ENCODE measurements around the gene ACLY.

Gene ACLY

DNA sequence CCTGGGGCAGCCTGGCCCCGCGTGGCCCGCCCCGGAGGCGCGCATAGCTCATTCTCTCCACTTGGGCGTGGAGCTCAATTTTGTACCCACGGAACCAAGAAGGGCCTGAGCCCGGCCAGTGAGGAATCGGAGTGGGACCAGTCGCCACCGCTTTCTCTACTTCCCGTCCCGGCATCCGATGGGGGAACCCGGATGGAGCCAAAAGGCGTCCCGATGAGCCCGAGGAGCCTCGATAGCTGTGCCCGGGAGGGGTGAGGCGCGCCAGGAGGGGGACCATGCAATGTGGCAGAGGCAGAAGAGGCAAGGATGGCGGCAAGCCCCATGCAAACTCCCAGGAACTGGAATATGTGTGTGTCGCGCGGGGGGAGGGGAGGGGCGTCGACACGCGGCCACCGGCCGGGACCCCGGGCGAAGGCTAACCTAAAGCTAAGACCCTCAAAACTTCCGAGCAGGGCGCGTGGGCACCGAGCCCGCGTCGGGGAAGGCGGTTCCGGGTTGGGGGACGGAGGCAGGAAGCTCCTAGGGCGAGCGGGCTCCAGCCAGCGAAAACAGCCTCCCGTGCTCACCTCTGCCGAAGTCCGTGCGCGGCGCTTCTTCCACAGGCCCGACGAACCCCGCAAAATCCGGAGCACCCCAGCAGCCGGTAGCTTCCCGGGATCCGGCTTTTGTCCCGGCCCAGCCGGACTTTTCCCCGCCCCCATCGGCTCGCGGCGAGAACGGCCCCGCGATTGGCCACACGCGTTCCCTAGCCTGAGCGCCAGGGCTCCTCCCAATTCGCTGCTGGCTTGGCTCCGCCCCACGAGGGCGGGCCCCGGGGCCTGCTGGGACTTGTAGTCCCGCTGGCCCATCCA is at the start of gene ACLY:
Gene ACLY, minus strand, starts transcription at position 638 of the 851 bp plus-strand sequence. CDS start 5,078 bp downstream, outside the sequence.
- DNase-seq = peak; percentile 97

- DNase-seq = no peak
Measured at GRCh38 chr17:41967921-41968578, 49.3 kb upstream of the ACLY start.

GRCh38 chr17:41967141-41967920 is 48.6 kb upstream of the ACLY start:
- DNase-seq = peak; percentile 74

DNA sequence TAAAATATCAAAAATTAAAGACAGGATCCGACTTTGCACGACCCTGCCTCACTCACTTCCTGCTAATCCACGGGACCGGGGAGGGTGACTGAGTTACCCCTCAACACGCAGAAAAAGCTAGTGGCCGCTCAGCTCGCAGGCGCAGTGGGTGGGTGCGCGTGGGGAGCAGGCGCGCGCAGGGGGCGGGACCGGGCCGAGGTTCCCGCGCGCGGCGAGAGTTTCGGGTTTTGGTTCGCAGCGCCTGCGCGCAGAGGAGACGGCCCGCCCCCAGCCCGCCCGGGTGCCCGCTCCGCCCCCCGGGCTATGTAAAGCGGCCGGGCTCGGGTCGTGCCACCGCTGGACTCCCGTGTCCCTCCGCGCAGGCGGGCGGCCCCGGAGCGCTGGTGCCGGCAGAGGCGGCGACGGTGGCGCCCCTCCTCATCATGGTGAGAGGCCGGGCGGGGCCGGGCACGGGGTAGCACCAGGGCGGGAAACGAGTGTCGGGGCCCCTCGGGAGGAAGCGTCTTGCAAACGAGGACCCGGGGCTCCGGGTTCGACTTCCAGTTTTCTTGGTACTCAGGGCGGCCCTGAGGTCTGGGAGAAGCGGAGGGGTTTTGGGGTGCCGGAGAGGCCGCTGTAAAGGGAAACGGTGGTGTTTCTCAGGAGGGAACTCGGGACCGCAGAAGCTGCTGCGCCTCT is 47.9 kb upstream of the ACLY start, which contains the start of gene CNP:
Gene CNP, plus strand, starts transcription at position 333 of the 678 bp plus-strand sequence. Its CDS starts 90 bp downstream, at position 423.
- DNase-seq = peak; percentile 96

DNA sequence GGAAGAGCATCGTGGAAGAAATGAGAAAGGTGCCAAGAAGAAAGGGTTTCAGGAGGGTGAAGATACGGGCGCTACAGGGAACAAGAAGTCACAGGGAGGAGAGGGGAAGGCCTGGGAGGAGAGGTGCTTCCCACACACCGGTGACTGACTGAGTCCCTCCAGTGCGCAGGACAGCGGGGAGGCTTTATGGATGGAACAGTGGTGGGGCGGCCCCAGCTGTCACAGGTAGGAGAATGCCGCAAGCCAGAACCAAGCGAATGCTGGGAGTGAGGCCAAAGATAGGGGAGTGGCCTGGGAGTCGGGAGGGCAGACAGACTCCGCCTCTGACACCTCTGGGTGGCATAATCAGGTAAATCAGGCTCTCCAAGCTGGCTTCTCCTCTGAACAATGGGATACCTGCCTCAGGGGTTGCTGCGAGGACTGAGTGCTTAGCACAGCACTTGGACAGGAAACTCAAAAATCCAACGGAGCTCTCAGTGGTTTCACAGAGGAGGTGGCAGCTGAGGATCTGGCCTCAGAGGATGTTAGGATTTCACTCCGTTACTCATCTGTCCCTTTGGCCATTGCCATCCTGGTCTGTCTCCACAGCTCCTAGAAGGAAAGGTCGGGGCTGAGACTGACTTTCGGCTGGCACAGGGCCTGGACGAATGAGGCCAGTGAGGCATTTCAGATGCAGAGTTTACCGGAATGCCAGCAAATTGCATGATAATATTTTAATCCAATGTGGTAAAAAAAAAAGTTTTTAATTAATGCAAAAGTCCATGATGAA is 47.1 kb upstream of the ACLY start:
- peak; percentile 80 for DNase-seq

DNA sequence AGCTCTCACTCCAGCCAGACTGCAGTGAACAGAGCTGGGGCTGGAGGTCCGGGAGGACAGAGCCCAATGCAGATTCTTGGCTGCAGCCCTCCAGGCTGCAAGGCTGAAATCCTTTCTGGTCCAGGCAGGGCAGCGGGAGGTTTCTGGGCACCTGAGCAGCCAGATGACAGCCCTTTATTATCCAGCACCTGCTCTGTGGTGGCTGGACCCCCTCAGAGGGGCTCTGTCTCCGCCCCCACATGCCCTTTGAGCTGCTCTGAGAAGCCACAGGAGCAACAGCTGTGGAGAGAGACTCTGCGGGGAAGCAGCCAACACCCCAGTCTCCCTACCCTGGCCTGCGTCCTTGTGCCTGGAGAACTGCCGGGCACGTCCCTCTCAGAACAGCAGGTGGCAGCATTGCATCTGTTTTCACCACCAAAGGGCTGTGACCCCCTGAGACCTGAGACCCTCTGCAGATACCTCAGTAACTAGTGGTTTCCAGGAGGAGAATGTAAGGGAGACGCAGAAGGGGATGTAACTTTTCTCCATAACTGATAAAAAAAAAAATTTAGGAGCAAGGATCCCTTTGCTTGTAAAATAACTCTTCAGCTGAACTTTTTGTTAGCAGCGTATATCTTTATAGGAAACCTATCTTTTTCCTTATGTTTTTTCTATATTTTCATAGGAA is 44.1 kb upstream of the ACLY start:
- peak; percentile 84 for DNase-seq

DNA sequence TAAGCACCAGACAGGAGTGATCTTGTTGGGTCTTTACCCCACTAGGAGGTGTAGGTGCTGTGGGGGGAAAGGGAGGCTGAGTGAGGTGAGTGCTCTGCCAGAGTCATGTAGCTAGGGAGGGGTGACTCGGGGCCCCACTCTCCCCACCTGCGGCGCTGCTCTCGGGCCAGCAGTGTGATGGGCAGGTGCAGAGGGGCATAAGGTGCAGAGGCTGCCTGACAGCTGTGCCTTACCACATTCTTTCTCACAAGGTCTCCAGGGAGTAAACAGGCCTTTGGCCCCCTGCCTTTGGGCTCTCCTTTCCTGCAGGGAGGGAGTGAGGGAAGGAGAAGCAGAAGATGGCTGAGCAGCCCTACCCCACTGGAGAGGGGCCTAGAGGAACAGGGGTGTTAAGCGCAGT is 43.4 kb upstream of the ACLY start:
- no peak for DNase-seq

GRCh38 chr17:41959336-41960095 is 40.8 kb upstream of the ACLY start:
- DNase-seq = no peak

- DNase-seq = no peak
Measured at GRCh38 chr17:41959030-41959335, 40.2 kb upstream of the ACLY start.

DNA sequence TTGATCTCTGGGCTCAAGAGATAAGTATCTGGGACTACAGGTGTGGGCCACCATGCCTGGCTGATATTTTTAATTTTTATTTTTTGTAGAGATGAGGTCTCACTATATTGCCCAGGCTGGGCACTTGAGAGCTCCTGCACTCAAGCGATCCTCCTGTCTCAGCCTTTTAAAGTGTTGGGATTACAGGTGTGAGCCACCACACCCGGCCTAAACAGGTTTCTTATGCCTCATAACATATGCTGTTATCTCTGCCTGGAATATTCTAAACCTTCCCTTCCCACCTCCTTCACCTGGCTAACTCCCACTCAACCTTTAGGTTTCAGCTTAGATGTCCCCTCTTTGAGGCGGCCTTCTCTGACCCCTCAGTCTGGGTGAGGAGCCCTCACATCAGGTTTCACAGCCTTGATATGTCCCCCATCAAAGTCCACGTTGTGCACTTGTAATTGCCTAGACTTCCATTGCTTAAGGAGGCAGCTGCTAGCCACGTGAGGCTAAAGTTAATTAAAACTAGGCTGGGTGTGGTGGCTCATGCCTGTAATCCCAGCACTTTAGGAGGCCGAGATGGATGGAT is 39.2 kb upstream of the ACLY start:
- DNase-seq = no peak

GRCh38 chr17:41957031-41957868 is 38.5 kb upstream of the ACLY start:
- no peak for DNase-seq

GRCh38 chr17:41956522-41956921 is 37.8 kb upstream of the ACLY start:
- DNase-seq = no peak

GRCh38 chr17:41948762-41949460 is 30.2 kb upstream of the ACLY start:
- no peak for DNase-seq

GRCh38 chr17:41944943-41945342 is 26.2 kb upstream of the ACLY start:
- DNase-seq = no peak

- no peak for DNase-seq
Measured at GRCh38 chr17:41943492-41943891, 24.7 kb upstream of the ACLY start.

DNA sequence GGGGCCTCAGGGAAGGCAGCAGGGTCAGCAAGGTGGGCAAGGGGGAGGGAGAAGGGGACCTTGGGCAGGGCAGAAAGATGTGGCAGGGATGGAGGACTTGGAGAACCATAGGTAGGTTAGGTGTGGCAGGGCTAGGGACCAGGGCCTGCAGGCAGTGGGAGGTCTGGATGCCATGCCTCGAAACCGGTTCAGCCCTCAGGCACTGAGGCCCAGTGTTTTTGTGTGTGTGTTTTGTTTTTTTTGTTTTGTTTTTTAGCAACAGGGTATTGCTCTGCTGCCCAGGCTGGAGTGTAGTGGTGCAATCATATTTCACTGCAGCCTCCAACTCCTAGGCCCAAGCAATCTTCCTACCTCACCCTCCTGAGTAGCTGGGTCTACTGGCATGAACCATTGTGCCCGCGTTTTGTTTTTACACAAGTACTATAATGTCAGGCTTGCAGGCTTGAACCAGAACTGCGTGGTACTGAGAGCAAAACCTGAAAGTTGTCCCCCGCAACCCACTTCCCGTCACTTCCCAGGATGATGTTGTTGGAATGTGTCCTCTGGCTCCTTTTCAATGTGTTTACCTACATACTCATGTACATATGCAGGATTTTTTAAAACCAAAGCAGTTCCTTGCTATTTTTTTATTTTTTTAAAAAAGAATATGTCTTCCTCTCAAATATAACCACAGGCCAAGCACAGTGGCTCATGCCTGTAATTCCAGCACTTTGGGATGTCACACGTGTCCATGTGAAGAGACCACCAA is 24.0 kb upstream of the ACLY start:
- DNase-seq = no peak

DNA sequence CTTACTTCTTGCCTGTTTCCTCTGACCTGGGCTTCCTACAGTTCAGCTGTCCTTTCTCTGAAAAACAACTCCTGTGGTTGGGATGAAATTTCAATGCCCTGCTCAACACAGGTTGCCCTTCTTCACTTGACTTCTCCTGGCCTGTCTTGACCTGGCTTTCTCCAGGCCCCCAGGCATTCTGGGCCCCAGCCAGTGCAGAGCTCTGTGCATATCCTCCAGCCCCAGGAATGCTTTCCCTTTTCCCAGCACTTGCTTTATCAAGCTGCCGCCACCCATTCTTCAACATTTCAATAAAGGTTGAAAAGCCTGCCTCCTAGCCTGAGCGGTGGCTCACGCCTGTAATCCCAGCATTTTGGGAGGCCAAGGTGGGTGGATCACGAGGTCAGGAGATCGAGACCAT is 22.4 kb upstream of the ACLY start:
- DNase-seq = no peak

- no peak for DNase-seq
Measured at GRCh38 chr17:41939693-41940090, 20.9 kb upstream of the ACLY start.
